Stimulated activated CD4-positive, alpha-beta T cell treated with anti-CD3 and anti-CD28 coated beads, Interleukin-4, amount 100 ng/mL, for 24 hours (primary cell): ENCODE measurements around the gene TRAFD1.
"Not testable (repeated sequence)": the region's sequence is repeated elsewhere in the genome, so short reads cannot be mapped to it uniquely, and the experiment has no call there.

Experiments used
- DNase-seq: peaks from one replicate; pipeline ENCODE4 v3.0.0-alpha.2; 2020

TRAFD1 gene

DNA sequence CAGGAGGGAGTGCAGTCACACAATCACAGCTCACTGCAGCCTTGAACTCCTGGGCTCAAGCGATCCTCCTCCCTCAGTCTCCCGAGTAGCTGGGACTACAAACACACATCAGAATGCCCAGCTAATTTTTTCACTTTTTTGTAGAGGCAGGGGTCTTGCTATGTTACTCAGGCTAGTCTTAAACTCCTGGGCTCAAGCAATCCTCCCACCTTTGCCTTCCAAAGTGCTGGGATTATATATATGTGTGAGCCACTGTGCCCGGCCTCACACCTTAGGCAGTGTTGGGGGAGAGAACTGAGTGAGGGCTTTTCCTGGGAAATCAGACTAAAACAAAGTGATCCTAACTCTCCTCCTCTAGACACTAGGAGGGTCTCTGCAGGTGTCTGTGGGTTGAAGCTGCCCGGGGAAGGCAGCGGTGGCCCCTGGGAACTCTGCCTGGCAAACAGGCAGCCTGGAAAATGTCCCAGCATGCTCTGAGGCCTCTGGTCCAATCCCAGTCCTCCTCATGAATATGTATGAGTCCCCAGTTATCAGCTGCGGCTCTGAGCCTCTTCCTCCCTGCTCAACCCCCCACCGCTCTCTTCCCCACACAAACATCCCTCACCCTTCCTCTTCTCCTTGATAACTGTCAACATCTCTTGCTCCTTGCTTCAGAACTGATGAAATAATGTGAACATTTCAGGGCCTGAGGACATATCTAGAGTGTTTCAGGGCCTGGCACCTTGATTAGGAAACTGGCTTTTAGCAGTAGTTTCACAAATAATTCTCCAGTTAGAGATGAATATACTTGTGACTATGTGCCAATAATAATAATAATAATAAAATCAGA lies 8.9 kb upstream of the TRAFD1 start:
- no peak for DNase-seq

DNA sequence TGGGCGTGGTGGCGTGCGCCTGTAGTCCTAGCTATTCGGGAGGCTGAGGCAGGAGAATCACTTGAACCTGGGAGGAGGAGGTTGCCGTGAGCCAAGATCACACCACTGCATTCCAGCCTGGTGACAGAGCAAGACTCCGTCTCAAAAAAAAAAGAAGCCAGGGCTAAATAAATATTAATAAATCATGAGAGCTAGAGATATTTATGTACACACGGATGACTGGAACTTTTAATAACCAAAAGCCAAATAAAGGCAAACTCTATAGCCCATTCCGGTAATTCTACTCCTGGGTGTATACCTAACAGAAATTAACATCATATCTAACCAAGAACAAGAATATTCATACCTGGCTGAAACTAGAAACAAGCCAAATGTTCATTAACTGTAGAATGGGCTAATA lies 7.7 kb upstream of the TRAFD1 start:
- no peak for DNase-seq

DNA sequence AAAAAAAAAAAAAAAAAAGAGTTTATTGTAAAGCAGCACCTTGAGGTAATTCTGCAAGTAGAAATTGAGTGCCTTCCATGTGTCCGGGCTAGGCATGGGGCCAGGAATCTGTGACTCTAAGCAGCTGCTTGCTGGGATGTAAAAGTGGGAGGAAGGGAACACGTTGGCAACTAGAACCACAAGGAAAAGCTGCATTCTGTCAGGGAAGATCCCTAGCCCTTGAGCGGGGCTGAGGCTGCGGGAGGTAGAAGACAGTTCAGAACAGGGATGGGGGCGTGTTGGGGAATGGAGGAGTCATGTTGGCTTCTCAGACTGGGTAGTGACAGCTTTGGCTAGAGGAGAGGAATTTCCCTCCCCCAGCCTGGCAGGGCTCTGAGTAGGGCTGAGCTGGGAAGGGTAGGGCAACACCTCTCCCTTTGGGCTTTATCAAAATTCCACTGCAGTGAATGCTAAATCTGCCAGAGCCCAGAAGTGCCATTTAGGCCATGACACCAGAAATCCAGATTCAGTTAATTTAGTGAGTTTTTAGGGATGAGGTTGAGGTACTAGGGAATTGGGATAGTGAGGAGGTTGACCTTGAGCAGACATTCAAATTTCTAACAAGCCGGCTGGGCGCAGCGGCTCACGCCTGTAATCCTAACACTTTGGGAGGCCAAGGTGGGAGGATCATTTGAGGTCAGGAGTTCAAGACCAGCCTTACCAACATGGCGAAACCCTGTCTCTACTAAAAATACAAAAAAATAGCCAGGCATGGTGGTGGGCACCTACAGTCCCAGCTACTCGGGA lies 3.4 kb upstream of the TRAFD1 start:
- no peak for DNase-seq

DNA sequence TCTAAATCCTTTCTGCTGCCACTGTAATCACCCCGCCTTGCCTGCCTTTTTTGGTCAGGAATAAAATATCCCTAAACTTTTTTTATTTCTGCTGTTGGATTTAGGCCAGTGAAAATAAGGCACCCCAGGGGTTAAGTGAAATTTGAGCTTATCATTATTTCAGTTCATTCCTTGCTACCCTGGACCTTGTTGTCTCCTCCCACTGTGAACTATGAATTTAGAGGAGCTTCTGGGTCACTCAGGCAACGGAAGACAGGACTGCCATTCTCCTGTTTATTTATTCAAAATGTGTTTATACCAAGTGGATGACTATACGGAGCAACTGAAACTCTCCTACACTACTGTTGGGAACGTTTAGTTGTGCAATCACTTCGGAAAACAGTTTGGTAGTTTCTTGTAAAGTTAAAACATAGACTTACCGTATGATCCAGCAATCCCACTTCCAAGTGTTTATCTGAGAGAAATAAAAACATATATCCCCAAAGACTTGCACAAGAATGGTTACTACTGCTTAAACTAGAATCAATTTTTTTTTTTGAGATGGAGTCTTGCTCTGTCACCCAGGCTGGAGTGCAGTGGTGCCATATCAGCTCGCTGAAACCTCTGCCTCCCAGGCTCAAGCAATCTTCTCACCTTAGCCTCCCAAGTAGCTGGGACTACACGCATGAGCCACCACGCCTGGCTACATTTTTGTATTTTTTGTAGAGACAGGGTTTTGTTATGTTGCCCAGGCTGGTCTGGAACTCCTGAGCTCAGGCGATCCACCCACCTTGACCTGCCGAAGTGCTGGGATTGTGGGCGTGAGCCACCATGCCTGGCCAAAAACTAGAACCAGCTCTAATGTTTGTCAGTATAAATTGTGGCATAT lies 2.3 kb upstream of the TRAFD1 start:
- DNase-seq: no peak

DNA sequence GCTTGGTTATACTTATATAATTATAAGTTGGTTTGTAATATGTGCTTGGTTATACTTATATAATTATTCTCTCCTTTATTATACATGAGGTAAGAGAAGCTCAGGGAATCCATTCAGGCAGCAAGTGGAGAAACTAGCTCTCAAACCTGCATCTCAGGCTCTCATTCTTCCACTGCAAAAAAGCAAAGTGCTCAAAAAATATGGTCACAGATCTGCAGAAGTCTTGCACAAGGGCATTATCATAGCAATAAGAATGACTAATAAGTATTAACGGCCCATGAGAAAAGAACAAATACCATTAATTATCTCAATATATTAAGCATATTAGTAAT lies 476 bp upstream of the TRAFD1 start:
- DNase-seq: no peak

DNA sequence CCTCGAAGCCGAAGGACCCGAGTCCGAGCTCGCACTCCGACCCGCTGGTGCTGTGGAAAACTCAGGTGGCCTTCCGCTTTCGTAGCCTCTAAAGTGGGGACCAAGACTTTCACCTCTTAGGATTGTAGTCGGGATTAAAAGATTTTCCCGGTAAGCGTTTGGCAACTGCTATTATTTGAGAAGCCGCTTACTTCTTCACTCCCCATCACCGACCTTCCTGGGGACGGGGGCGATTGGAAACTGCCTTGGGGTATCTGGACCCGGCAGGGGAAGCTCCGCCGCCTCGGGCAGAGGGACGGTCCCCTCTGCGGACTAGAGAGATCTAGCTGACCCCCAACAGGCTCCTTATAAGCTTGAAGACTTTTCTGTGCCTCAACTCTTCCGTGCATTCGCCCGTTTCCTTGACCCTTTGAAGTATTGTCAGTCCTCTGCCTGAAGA lies 659 bp downstream of the TRAFD1 start:
- DNase-seq: no peak

DNA sequence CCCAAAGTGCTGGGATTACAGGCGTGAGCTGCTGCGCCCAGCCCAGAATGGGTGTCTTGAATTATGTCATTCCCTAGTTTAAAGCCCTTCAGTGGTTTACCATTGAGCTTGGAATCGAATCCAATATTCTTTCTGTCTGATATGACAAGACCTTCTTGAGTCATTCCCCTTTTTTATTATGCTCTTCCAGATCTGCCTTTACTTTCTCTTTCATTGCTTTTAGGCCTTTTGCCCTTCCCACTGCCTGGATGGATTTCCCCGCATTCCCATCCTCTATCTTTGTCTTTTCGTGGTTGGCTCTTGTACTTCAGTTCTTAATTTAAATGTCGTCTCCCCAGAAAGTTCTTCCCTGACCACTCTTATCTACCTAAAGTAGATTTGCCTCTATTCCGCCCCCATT lies 1.6 kb downstream of the TRAFD1 start:
- no peak for DNase-seq

DNA sequence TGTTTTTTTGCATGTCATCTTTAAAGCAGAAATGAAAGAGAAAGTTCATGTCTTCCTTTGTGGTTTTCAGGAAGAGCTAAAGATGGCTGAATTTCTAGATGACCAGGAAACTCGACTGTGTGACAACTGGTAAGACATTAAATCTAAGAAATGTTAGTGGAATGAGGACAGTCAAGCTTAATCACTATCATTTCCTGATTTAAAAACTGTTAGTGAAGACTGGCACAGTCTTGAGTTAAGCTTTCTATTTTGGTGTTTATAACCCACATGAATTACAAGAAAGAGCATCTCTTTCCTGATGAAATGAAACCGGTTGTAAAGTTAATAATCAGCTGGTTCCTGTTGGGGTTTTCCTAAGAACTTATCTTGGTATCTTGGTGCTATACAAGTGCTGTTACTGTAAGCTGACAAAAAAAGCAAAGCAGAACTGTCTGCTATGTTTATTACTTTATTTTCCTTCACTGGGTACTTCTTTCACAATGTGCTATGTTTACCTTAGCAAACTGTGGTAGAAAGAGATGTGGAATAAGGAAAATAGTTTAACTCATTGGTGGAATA lies 5.2 kb downstream of the TRAFD1 start:
- no peak for DNase-seq

DNA sequence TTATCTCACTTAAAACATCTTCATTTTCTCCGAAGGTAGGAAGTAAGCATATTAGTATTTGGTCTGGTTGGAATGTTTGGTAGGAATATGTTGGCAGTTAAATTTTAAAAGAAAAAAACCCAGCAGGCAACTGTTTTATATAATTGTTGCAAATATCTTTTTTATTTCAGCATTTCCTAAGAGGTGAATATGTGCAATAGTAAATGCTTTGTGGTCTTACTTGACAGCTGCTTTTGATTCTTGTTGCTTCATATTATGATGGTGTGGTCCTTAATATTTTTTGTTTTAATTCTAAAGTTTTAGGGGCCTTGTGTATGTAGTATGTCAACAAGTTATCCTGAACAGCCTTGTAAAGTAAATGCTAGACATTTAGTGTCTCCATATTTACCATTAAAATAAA lies 6.3 kb downstream of the TRAFD1 start:
- DNase-seq: no peak

DNA sequence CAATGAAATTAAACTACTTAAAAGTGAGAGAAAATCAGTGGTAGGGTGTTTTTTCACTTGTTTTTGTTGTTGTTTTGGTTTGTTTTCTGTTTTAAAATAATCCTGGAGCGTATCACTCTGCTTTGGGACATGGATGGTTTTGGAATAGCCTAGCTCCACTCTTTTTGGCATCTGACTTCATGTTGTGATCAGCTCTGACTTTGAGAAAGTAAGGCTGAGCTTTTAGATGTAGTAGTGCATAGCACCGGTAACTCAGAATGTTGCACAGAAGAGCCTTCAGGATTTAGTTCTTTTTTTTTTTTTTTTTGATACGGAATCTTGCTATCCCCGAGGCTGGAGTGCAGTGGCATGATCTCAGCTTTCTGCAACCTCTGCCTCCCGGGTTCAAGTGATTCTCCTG lies 8.1 kb downstream of the TRAFD1 start:
- DNase-seq: no peak

DNA sequence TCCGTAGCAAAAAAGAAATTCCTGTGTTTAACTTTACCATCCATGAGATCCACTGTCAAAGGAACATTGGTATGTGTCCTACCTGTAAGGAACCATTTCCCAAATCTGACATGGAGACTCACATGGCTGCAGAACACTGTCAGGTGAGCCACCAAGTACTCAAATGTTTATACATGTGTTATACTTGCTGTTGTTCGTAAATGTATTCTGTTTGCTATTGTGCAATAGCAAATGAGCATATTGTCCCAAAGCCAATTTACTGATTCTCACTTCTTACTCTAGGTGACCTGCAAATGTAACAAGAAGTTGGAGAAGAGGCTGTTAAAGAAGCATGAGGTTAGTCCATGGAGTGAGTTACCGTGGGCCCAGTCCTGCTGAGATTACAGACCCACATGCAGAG lies 9.4 kb downstream of the TRAFD1 start:
- no peak for DNase-seq

DNA sequence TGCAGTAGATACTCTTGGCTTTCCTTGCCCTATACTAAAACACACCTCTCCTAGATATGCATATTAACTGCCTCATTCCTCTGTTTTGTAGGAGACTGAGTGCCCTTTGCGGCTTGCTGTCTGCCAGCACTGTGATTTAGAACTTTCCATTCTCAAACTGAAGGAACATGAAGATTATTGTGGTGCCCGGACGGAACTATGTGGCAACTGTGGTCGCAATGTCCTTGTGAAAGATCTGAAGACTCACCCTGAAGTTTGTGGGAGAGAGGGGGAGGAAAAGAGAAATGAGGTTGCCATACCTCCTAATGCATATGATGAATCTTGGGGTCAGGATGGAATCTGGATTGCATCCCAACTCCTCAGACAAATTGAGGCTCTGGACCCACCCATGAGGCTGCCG lies 15.4 kb downstream of the TRAFD1 start:
- no peak for DNase-seq

DNA sequence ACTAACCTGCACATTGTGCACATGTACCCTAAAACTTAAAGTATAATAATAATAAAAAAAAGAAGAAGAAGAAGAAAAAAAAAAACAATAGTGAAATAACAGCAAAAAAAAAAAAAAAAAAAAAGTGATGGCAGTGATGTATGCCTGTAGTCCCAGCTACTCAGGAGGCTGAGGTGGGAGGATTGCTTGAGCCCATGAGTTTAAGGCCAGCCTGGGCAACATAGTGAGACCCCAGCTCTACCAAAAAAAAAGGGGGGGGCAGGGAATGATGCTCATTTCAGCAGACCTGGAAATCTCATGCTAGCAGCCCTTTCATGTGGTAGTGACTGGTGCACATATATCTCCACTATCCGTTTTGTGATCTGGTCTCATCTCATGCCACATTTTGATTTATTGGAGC lies 20.8 kb downstream of the TRAFD1 start:
- no peak for DNase-seq

DNA sequence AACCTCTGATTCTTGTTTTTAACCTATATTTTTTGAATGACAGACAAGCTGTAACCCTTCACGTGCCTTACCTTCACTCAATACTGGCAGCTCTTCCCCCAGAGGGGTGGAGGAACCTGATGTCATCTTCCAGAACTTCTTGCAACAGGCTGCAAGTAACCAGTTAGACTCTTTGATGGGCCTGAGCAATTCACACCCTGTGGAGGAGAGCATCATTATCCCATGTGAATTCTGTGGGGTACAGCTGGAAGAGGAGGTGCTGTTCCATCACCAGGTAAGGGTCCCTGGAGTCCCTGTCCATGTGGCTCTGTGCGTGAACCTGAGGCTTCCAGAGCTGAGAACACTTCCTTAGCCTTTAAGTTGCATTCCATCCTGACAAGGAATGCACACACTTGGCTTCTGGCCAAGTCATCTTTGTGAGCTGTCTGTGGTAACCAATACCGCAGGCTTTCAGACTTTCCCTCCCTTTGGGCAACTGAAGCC lies 22.7 kb downstream of the TRAFD1 start:
- no peak for DNase-seq

DNA sequence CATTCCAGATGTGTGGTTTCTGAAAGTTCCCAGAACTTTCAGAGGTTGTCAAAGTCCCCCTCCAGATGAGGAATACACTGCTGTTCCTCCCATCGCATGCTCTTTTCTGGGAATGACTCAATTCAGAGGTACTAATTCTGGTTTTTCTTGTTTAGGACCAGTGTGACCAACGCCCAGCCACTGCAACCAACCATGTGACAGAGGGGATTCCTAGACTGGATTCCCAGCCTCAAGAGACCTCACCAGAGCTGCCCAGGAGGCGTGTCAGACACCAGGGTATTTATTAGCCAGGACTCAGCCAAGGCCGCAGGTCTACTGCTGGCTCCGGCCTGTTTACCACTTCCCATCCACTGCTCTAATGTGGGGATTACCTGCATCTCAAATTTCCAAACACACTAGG lies 24.2 kb downstream of the TRAFD1 start:
- no peak for DNase-seq

DNA sequence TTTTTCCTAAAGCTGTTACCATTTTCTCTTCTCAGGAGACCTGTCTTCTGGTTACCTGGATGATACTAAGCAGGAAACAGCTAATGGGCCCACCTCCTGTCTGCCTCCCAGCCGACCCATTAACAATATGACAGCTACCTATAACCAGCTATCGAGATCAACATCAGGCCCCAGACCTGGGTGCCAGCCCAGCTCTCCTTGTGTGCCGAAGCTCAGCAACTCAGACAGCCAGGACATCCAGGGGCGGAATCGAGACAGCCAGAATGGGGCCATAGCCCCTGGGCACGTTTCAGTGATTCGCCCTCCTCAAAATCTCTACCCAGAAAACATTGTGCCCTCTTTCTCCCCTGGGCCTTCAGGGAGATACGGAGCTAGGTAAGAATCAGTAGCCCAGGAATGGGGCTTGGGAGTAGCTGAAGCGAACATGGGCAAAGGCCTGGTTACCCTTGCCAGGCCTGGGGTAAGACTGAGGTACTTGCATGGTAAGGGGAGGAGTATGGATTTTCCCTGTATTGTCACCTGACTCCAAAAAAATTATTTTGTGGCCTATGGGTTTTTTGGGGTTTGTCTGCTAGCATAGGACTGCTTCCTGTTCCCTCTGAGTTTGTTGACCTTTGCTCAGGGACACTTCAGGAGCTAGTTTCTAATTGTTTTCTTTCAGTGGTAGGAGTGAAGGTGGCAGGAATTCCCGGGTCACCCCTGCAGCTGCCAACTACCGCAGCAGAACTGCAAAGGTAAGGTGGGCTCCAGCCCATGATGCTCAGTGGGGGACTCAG lies 26.6 kb downstream of the TRAFD1 start:
- no peak for DNase-seq

DNA sequence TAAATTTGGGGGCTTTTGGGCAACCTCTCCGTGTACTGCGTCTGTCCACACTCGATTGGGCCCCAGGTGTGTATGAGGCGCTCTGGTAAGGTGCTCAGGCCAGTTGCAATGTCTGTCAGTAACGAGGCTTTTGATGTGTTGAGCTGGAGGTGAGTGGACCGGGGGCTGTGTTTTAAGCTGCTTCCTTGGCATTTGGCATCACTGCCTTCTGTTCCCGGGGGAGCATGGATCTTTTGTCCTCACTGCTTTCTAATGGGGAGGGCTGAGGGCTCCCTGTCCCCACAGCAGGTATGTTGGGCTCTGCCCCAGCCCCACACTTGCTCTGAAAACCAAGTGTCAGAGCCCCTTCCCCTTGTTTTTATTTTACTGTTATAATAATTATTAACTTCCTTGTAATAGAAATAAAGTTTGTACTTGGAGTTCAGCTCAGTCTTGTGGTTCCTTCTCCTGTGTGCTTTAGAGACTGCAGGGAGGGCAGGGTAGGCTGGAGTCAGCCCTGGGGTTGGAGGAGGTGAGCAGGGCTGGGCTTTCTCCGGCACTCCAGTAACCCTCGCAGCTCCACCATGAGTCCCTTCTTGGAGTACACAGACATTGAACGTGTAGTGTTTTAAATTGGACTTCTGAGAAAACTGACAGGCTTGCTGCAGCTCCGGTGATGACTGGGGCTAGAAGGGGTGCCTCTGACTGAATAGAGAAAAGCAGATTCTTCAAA lies 28.0 kb downstream of the TRAFD1 start:
- DNase-seq: no peak

DNA sequence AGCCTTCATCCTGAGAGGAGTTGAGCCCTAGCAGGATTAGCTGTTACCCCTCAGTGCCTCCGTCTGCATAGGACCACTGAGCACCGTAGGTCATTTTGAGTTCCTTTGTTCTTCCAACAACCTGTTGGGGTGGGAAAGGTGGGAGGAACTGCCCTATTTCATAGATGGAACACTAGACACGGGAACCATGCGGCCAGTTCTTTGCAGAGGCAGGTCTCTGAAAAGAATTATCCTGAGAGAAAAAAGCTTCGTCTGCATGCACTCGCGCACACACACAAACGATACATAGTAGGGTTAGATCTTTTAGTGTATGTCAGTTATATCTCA lies 28.5 kb downstream of the TRAFD1 start:
- no peak for DNase-seq

DNA sequence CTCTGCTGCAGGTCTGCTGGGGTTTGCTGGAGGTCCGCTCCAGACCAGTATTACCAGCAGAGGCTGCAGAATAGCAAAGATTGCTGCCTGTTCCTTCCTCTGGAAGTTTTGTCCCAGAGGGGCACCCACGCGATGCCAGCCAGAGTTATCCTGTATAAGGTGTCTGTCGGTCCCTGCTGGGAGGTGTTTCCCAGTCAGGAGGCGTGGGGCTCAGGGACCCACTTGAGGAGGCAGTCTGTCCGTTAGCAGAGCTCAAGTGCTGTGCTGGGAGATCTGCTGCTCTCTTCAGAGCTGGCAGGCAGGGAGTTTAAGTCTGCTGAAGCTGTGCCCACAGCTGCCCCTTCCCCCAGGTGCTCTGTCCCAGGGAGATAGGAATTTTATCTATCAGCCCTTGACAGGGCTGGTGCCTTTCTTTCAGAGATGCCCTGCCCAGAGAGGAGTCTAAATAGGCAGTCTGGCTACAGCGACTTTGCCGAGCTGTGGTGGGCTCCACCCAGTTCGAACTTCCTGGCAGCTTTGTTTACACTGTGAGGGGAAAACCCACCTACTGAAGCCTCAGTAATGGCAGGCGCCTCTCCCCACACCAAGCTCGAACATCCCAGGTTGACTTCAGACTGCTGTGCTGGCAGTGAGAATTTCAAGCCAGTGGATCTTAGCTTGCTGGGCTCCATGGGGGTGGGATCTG lies 33.2 kb downstream of the TRAFD1 start:
- not testable (repeated sequence) for DNase-seq

DNA sequence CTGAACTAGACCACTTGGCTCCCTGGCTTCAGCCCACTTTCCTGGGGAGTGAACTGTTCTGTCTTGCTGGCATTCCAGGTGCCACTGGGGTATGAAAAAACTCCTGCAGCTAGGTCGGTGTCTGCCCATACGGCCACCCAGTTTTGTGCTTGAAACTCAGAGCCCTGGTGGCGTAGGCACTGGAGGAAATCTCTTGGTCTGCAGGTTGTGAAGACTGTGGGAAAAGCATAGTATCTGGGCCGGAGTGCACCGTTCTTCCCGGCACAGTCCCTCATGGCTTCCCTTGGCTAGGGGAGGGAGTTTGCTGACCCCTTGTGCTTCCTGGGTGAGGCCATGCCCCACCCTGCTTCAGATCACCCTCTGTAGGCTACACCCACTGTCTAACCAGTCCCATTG lies 33.8 kb downstream of the TRAFD1 start:
- no peak for DNase-seq

DNA sequence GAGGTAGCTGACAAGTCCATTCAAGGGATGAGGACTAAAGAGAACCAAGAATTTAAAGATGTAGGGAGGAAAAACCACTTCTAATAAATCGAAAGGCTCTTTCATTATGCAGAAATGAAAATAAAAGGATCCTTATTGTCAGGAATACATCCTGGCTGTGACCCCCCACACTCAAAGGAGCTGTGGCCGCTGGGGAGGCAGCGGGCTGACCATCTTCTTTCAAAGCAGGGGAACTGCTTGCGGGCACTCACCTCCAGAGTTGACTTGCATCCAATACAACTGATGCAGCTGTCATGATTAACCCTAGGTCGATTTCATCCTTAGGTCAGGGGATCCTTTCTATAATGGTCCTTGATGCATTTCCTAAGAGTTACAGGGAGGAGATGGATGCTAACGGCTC lies 35.3 kb downstream of the TRAFD1 start:
- no peak for DNase-seq
